ENCODE measurements around the gene SIAE.
A peak's percentile ranks its signal among the peaks of the same experiment; 100 is the strongest.

SIAE gene

GRCh38 chr11:124673333-124674167, at the start of gene SIAE, which contains the start of gene SPA17:
TSS of gene SIAE (minus strand) at chr11:124673739. CDS start at chr11:124673708, 31 bp downstream.
TSS of gene SPA17 (plus strand) at chr11:124673904. CDS start at chr11:124675265, 1,361 bp downstream.
- peak; percentile 85 to 91 for ATAC-seq (replicated peaks)

GRCh38 chr11:124722176-124722575, 48.6 kb upstream of the SIAE start:
- peaks cover 51 to 69% of the 10 kb centered on the region in 2 donors for H3K4me1 Mint-ChIP-seq
- peaks cover 39 to 49% of the 10 kb centered on the region in 2 donors for H3K27me3 Mint-ChIP-seq
- ATAC-seq (replicated peaks) (no peak), DNase-seq (no peak)
- no peak overlapping the region for H3K27ac Mint-ChIP-seq
- no peaks in the 10 kb centered on the region for H3K9me3 Mint-ChIP-seq
- no peak overlapping the region for H3K4me3 Mint-ChIP-seq
- no peaks in the 10 kb centered on the region for H3K36me3 Mint-ChIP-seq

More at GRCh38 chr11:124673333-124674167, at the start of gene SIAE, which contains the start of gene SPA17:
- peak within 1 kb of the TSS; percentile 98 for H3K27ac Mint-ChIP-seq
- peak; percentile 84 for DNase-seq
- no peaks in the 10 kb centered on the region for H3K27me3 Mint-ChIP-seq
- no peaks in the 10 kb centered on the region for H3K9me3 Mint-ChIP-seq
- H3K36me3 Mint-ChIP-seq: no peaks in the 10 kb centered on the region
- peaks cover 16 to 23% of the 10 kb centered on the region in 2 donors for H3K4me1 Mint-ChIP-seq
- peak within 1 kb of the TSS; percentile 91 to 96 for H3K4me3 Mint-ChIP-seq

DNA sequence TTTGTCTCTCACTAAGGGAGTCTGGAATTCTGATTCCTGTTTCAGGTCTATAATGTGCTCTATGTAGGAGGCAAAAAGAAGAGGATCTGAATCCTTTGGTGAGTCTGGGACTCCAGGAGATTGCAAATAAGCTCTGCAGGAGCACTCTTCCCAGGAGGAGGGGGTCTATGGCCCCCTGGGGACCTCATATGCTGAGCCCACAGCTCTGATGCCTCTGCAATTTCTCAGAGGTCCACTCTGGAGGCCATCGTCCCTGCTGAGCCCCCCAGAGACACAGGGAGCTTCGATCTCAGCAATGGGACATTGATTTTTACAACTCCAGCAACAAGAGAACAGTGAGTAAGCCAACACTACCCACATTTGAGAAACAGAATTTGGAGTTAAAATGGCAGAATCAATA, 46.0 kb upstream of the SIAE start:
- Mint-ChIP-seq H3K9me3 (no peaks in the 10 kb centered on the region), H3K27ac (no peak overlapping the region), H3K4me3 (no peak overlapping the region), H3K27me3 (peaks cover 48 to 70% of the 10 kb centered on the region in 2 donors), H3K4me1 (peaks cover 35 to 52% of the 10 kb centered on the region in 2 donors), H3K36me3 (no peaks in the 10 kb centered on the region)
- ATAC-seq (replicated peaks): no peak
- DNase-seq: no peak

- DNase-seq (no peak), ATAC-seq (replicated peaks) (no peak)
- Mint-ChIP-seq H3K27me3 (peaks cover 52 to 70% of the 10 kb centered on the region in 2 donors), H3K9me3 (no peaks in the 10 kb centered on the region), H3K27ac (no peak overlapping the region), H3K4me1 (peaks cover 30 to 45% of the 10 kb centered on the region in 2 donors), H3K36me3 (no peaks in the 10 kb centered on the region), H3K4me3 (no peak overlapping the region)
These were observed 45.3 kb upstream of the SIAE start for GRCh38 chr11:124718801-124719200.

DNA sequence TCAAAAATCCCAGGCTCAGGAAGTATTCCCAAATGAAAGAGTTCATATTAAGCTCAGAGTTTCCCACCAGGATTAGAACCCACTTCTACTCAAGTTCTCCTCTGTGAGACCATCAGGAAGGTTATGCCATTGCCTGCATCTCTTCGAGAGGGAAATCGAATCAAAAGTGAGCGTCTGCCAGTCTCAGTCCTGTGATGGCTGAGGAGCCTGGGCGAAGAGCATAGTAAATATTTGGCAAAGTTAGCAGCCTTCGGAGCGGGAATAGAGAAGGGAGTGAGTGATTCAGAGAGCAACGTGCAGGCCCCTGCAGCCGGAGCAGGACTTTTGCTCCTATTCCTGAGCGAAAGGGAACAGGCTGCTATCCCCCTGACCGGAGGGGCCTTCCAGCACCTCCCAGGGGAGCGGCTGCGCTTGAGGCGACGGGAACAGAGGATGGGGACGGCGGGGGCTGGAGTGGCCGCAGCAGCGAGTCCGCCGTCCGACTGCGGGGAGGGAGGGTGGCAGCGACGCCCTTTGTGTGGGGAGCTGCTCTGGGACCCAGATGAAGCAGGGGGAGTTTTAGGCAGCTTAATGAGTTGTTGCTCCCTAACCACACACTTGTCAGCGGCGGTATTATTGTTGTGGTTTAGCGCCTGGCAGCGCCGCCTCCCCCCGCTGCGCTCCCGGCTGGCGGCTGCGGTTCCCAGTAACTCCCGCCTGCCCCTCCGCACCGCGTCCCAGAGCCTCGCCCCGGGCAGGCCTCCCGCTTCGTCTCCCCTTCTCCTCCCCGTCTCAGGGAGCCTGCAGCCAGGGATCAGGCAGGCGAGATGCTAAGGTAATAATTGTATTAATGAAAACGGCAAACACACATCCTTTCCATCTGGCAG, 44.5 kb upstream of the SIAE start:
- H3K4me3 Mint-ChIP-seq: peak overlapping the region; percentile 82
- H3K9me3 Mint-ChIP-seq: no peaks in the 10 kb centered on the region
- peak; percentile 1 for DNase-seq
- peak overlapping the region; percentile 66 for H3K27ac Mint-ChIP-seq
- H3K27me3 Mint-ChIP-seq: peaks cover 52 to 69% of the 10 kb centered on the region in 2 donors
- H3K36me3 Mint-ChIP-seq: no peaks in the 10 kb centered on the region
- peaks cover 27 to 37% of the 10 kb centered on the region in 2 donors for H3K4me1 Mint-ChIP-seq
- peak; percentile 64 to 71 for ATAC-seq (replicated peaks)

DNA sequence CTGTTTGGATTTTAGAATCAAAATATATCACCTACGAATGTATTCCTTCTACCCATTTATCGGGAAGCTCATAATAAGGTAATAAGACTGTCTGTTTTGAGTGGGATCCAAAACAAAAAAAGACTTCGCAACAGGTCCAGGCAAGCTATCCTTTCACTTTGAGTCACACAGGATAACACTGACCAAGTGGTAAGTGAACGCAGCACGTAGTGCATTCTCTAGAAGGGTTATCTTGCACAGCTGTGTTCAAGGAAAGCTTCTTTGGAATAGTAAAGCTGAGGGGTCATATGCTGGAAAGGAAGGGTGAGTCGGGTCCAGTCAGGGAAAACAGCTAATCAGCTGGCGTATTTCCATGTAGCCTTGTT, 43.9 kb upstream of the SIAE start:
- Mint-ChIP-seq H3K4me1 (peaks cover 21 to 31% of the 10 kb centered on the region in 2 donors), H3K27ac (no peak overlapping the region), H3K4me3 (peak overlapping the region; percentile 82), H3K9me3 (no peaks in the 10 kb centered on the region), H3K27me3 (peaks cover 52 to 63% of the 10 kb centered on the region in 2 donors), H3K36me3 (no peaks in the 10 kb centered on the region)
- DNase-seq: no peak
- ATAC-seq (replicated peaks): no peak

GRCh38 chr11:124716591-124716990, 43.1 kb upstream of the SIAE start:
- ATAC-seq (replicated peaks) (no peak), DNase-seq (no peak)
- Mint-ChIP-seq H3K4me1 (peaks cover 13 to 24% of the 10 kb centered on the region in 2 donors), H3K36me3 (no peaks in the 10 kb centered on the region), H3K27me3 (peaks cover 45 to 58% of the 10 kb centered on the region in 2 donors), H3K4me3 (no peak overlapping the region), H3K27ac (no peak overlapping the region), H3K9me3 (peaks cover 0 to 1% of the 10 kb centered on the region in 2 donors)

- ATAC-seq (replicated peaks) (no peak), DNase-seq (no peak)
- H3K36me3 Mint-ChIP-seq: peaks cover 4 to 9% of the 10 kb centered on the region in 2 donors
- H3K27me3 Mint-ChIP-seq: peaks cover 18 to 24% of the 10 kb centered on the region in 2 donors
- H3K27ac Mint-ChIP-seq: no peak overlapping the region
- H3K4me3 Mint-ChIP-seq: no peak overlapping the region
- peaks cover 4 to 6% of the 10 kb centered on the region in 2 donors for H3K9me3 Mint-ChIP-seq
- peaks cover under 1% of the 10 kb centered on the region in 2 donors for H3K4me1 Mint-ChIP-seq
These were observed 38.9 kb upstream of the SIAE start for GRCh38 chr11:124712392-124712791.

DNA sequence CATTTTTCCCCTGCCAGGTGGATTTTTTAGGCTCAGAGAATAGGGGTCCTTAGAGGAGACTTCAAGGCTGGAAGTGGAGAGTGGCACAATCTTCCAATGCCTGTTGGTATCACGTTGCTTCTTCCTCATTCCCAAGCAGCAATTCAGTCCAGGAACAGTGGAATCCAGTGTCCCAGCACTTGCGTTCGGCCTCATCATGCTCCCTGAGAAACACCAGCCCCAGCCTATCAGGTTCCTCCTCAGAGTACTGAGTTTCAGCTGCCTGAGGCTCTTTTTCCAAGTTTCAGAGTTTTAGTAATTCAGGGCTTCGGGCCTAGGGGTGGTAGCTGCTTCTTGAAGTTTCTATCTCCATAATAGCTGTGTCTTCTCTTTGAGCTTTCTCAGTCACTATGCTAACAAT, 34.3 kb upstream of the SIAE start:
- peaks cover 4 to 10% of the 10 kb centered on the region in 2 donors for H3K9me3 Mint-ChIP-seq
- DNase-seq (no peak), ATAC-seq (replicated peaks) (no peak)
- peaks cover 0 to 4% of the 10 kb centered on the region in 2 donors for H3K27me3 Mint-ChIP-seq
- peaks cover 4 to 14% of the 10 kb centered on the region in 2 donors for H3K36me3 Mint-ChIP-seq
- H3K4me1 Mint-ChIP-seq: no peaks in the 10 kb centered on the region
- no peak overlapping the region for H3K27ac Mint-ChIP-seq
- H3K4me3 Mint-ChIP-seq: no peak overlapping the region

DNA sequence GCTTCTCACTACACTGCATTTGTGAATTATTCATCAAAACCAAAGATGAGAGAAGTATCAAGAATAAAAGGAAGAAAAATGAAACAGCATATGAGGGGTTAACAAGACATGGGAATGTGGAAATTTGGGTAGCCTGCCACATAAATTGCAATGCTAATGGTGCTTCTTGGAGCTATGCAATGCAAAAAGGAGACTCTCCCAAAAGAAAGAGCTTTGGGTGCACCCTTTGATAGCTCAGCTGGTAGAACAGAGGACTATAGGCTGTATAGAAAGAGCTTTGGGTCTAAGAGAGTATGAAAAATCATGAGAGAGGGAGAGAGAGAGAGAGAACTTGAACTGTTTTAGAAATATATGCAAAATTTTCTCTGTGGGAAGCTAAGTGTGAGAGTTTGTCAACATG, 26.5 kb upstream of the SIAE start:
- Mint-ChIP-seq H3K27ac (no peak overlapping the region), H3K4me1 (no peaks in the 10 kb centered on the region), H3K4me3 (no peak overlapping the region), H3K9me3 (peaks cover 7 to 10% of the 10 kb centered on the region in 2 donors), H3K36me3 (peaks cover 7 to 9% of the 10 kb centered on the region in 2 donors), H3K27me3 (peaks cover 0 to 7% of the 10 kb centered on the region in 2 donors)
- no peak for DNase-seq
- ATAC-seq (replicated peaks): no peak

DNA sequence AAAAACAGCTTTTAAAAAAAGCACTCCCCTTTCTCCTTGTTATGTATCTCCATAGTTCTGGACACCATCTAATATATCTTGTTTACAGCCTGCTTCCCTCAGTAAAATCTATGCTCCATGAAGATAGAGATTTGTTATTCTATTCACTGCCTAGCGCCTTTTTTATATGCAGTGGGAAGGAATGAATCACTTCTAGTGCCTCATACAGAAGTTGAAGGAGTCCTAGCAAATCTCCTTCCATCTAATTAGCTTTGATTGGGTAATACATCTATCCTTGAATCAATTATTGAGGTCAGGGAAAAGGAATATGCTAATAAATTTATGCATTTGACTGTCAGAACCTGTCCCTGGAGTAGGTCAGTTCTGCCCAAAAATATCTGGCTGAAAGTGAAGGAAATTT, 26.0 kb upstream of the SIAE start:
- no peak overlapping the region for H3K27ac Mint-ChIP-seq
- peaks cover 7 to 10% of the 10 kb centered on the region in 2 donors for H3K9me3 Mint-ChIP-seq
- H3K4me3 Mint-ChIP-seq: no peak overlapping the region
- ATAC-seq (replicated peaks) (no peak), DNase-seq (no peak)
- peaks cover 0 to 7% of the 10 kb centered on the region in 2 donors for H3K27me3 Mint-ChIP-seq
- peaks cover 7 to 9% of the 10 kb centered on the region in 2 donors for H3K36me3 Mint-ChIP-seq
- H3K4me1 Mint-ChIP-seq: no peaks in the 10 kb centered on the region

DNA sequence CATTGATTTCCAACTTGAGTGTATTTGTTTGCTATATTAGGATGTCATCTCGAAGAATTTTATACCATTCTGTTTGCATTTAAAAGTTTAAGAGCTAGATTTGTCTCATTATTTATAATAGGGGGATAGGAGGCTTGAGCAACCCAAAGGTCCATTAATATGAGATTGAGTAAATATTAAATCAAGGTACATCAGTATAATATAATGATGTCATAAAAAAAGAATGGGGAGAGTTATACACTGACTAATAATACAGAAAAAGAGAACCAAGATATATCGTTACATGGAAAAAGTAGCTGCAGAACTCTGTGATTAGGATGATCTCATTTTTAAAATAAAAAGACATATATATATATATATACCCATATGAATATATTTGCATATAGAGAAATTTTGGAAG, 19.6 kb upstream of the SIAE start:
- ATAC-seq (replicated peaks): no peak
- Mint-ChIP-seq H3K36me3 (no peaks in the 10 kb centered on the region), H3K27me3 (no peaks in the 10 kb centered on the region), H3K4me1 (no peaks in the 10 kb centered on the region), H3K9me3 (no peaks in the 10 kb centered on the region), H3K27ac (no peak overlapping the region), H3K4me3 (no peak overlapping the region)
- DNase-seq: no peak

- H3K9me3 Mint-ChIP-seq: peaks cover 16 to 26% of the 10 kb centered on the region in 2 donors
- ATAC-seq (replicated peaks): no peak
- DNase-seq: no peak
- no peaks in the 10 kb centered on the region for H3K4me1 Mint-ChIP-seq
- peaks cover 10 to 21% of the 10 kb centered on the region in 2 donors for H3K36me3 Mint-ChIP-seq
- no peak overlapping the region for H3K4me3 Mint-ChIP-seq
- no peak overlapping the region for H3K27ac Mint-ChIP-seq
- no peaks in the 10 kb centered on the region for H3K27me3 Mint-ChIP-seq
These were observed 8.9 kb upstream of the SIAE start for GRCh38 chr11:124682443-124682842.

DNA sequence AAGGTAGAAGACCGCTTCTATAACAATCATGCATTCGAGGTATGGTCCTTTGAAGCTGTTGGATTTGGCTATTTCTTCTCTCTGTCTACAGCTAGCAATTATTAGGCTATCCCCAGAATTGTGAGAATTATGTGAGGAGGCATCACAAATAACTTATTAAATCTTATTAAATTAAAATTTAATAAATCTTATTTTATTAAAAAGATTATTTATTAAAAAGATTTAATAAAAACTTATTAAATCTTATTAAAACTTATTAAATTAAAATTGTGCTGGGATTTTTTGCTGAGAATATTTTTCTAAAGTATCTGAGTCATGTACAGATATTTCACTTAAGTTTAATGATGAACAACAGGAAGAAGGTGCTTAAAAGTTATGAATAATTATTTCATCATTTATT, 7.9 kb upstream of the SIAE start:
- DNase-seq: no peak
- Mint-ChIP-seq H3K27ac (no peak overlapping the region), H3K9me3 (peaks cover 8 to 16% of the 10 kb centered on the region in 2 donors), H3K4me1 (no peaks in the 10 kb centered on the region), H3K36me3 (peaks cover 7 to 12% of the 10 kb centered on the region in 2 donors), H3K27me3 (no peaks in the 10 kb centered on the region), H3K4me3 (no peak overlapping the region)
- ATAC-seq (replicated peaks): no peak
